Measurements from ENCODE around the gene TMCC2.

DNA sequence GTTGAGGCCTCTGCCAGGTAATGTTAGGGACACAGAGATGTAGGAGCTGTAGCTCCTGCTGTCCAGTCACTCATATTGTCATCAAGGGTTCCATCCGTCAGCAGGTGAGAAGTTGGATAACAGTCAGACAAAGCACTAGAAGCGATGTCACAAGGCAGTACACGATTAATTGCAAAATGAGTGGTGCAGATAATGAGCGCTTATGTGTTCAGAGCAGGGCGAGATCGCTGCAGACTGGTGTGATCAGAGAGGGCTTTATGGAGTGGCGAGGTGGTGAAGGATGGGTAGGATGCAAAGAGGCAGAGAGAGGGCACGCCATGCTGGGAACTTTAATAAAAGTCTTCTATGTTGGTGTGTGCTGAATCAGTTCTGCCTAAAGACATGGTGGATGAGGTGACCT is 8.8 kb downstream of the TMCC2 start:
- no peak for TF ChIP-seq GATA3 (IDR thresholded peaks at IDR 0.05; ENCODE audit: low read depth, low read length)
- no peak for TF ChIP-seq GATA2 (IDR thresholded peaks at IDR 0.05; ENCODE audit: low read depth, low read length)

Data from SH-SY5Y (cell line).